Colonic mucosa (tissue), 4 donors: ENCODE results near the gene GNG4. TPM values are rescaled to one million over a fixed set of nuclear protein-coding genes. Genes with fewer than 3 reads are reported as not detected.

Experiments
- DNase-seq: peaks from one replicate; pipeline ENCODE4 v3.0.0-alpha.2; 2020
- H3K27ac ChIP-seq: fragments of 200-600 bp; one replicate; pipeline ENCODE4 v1.8.0; 2021
- H3K27me3 ChIP-seq: fragments of 200-600 bp; one replicate; pipeline ENCODE4 v1.8.0; 2021
- H3K36me3 ChIP-seq: fragments of 200-600 bp; one replicate; pipeline ENCODE4 v1.8.0; 2021
- H3K4me1 ChIP-seq: fragments of 200-600 bp; one replicate; pipeline ENCODE4 v1.8.0; 2021; ENCODE audit warnings: mild to moderate bottlenecking
- H3K4me3 ChIP-seq: fragments of 200-600 bp; one replicate; pipeline ENCODE4 v1.8.0; 2021
- H3K9ac ChIP-seq, 2 donors: one replicate each; pipeline ENCODE4 v1.7.0; 2013; ENCODE audit warnings: control low read depth in 2 of 2, low read depth in 2 of 2, low read length in 2 of 2
- H3K9me3 ChIP-seq: fragments of 200-600 bp; one replicate; pipeline ENCODE4 v1.8.0; 2021
- intact Hi-C: fragments of 100-400 bp; cut with DNase I; formaldehyde crosslinking; loops from one replicate; pipeline ENCODE4 v1.14.1; 2022
- total RNA-seq, 2 donors: library from RNA; stranded (reverse); fragmentation: NEBNext Ultra II Directional in 1 of 2; extraction: Animal tissue kit (Norgen Biotek cat#: 25700) in 1 of 2; gene quantifications; one replicate each; pipeline ENCODE4 v1.2.1, GENCODE V29; 2021
- TF ChIP-seq, protein P1 (sequence below): fragments of 200-600 bp; IDR thresholded peaks from one replicate; pipeline ENCODE4 v1.8.0; 2022; ENCODE audit warnings: antibody characterized with exemption, mild to moderate bottlenecking
- donor health status: healthy.
- donor health status: DM: no; HTN: no; CAD: no.
- donor health status: DM: no; HTN: no; CAD: no.

Gene GNG4
- total RNA-seq, 2 donors from 2014 or later, result 6.9 to 10.0 TPM

DNA sequence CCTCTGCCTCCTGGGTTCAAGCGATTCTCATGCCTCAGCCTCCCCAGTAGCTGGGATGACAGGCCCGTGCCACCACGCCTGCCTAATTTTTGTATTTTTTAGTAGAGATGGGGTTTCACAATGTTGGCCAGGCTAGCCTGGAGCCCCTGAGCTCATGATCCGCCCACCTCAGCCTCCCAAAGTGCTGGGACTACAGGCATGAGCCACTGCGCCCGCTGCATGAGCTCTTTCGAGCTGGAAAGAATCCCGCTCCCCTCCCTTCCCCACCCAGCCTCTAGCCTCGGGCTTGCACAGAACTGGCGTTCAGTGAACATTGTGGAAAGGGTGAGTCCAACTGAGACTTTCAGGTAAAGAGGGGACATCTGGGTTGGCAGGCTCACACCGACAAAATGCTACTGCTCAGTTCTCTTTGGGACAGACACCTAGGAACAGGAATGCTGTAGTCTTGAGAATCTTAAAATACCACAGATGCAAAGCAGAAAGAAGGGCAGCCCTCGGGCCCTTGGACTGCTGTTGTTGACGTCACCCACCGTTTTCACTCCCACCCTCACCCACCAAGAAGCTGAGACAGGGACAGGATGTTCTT is 9.7 kb upstream of the GNG4 start:
- H3K36me3 ChIP-seq, result no peaks in the 10 kb centered on the region
- no peak overlapping the region for H3K27ac ChIP-seq
- DNase-seq, result no peak
- TF ChIP-seq, protein P1, sequence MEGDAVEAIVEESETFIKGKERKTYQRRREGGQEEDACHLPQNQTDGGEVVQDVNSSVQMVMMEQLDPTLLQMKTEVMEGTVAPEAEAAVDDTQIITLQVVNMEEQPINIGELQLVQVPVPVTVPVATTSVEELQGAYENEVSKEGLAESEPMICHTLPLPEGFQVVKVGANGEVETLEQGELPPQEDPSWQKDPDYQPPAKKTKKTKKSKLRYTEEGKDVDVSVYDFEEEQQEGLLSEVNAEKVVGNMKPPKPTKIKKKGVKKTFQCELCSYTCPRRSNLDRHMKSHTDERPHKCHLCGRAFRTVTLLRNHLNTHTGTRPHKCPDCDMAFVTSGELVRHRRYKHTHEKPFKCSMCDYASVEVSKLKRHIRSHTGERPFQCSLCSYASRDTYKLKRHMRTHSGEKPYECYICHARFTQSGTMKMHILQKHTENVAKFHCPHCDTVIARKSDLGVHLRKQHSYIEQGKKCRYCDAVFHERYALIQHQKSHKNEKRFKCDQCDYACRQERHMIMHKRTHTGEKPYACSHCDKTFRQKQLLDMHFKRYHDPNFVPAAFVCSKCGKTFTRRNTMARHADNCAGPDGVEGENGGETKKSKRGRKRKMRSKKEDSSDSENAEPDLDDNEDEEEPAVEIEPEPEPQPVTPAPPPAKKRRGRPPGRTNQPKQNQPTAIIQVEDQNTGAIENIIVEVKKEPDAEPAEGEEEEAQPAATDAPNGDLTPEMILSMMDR, result no peak
- no peak overlapping the region for H3K4me3 ChIP-seq
- H3K4me1 ChIP-seq, result no peaks in the 10 kb centered on the region
- no peaks in the 10 kb centered on the region for H3K9me3 ChIP-seq
- H3K27me3 ChIP-seq, result no peaks in the 10 kb centered on the region
- H3K9ac ChIP-seq, result no peak overlapping the region
- intact Hi-C loops, result no loop called here

DNA sequence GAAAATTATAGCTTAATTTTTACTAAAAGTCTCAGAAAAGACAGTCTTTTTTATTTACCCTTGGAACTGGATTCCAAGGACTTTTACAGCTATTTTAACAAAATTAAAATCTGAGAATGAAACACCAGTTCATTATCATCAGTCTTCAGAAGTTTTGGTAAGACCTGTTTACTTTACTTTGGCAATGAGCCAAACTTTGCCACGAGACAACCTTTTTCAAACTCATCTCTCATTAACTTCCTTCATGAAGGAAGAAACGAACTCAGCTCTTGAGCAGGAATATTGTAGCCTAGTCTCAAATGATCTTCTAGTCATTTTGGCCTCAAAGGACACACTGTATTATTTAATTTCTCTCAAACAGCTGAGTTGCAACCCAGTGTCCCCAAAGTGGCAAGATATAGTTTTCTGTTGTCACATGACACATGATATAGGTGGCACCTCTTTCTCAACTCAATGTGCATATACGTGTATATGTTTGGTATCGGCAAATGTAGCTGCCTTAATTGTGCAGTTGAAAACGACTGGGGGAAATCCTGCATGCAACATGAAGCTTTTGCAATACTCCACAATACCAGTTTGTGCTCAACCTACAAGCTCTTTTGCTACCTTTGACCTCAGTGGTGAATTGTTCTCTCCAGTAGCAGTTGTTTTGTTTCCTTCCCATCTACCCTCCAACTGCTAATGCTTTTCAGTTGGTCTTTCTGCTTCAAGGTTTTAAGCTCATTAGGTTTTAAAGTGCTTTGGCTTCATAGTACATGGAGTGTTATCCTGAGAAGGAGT is 8.4 kb upstream of the GNG4 start:
- Histone ChIP-seq H3K4me1 (no peaks in the 10 kb centered on the region), H3K9me3 (no peaks in the 10 kb centered on the region), H3K36me3 (no peaks in the 10 kb centered on the region), H3K27me3 (no peaks in the 10 kb centered on the region), H3K4me3 (no peak overlapping the region), H3K9ac (no peak overlapping the region), H3K27ac (no peak overlapping the region)
- intact Hi-C loops, result no loop called here
- TF ChIP-seq, protein P1, result no peak
- DNase-seq, result no peak

DNA sequence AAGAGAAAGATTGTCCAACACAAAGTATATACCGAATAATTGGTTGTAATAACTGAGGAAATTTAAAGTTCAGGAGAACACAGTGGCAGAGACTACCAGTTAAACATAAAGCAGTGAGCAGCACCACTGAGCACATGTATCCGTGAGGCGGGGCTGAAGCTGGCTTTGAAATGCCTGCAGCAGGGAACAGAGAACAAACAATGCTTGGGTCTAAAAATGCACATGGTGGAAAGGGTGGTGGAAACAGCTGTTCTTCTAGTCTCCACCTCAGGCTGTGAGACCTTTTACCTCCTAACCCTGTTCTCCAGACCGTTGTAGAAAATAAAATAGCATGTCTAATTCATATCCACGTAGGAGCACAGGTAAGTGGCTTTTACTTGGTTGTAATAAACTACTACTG is 7.7 kb upstream of the GNG4 start:
- no peaks in the 10 kb centered on the region for H3K4me1 ChIP-seq
- no peak for DNase-seq
- H3K27ac ChIP-seq, result no peak overlapping the region
- peaks cover 3% of the 10 kb centered on the region for H3K27me3 ChIP-seq
- TF ChIP-seq, protein P1, result no peak
- H3K9ac ChIP-seq, result no peak overlapping the region
- H3K4me3 ChIP-seq, result no peak overlapping the region
- H3K9me3 ChIP-seq, result no peaks in the 10 kb centered on the region
- no peaks in the 10 kb centered on the region for H3K36me3 ChIP-seq
- intact Hi-C loops, result no loop called here

DNA sequence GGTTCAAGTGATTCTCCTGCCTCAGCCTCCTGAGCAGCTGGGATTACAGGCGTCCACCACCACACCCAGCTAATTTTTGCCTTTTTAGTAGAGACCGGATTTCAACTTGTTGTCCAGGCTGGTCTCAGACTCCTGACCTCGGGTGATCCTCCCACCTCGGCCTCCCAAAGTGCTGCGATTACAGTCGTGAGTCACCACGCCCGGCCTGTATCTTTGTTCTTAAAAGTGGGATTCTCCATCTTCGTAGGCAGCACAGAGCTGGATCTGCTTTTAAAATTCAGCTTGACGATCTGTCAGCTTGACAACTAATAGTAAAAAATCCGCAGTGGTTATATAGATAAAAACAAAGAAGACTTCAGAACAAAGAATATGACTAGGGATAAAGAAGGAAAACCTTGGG is 2.8 kb upstream of the GNG4 start:
- H3K36me3 ChIP-seq, result no peaks in the 10 kb centered on the region
- no peak overlapping the region for H3K9ac ChIP-seq
- no peak for DNase-seq
- TF ChIP-seq, protein P1, result no peak
- H3K4me1 ChIP-seq, result peaks cover 3% of the 10 kb centered on the region
- no peak overlapping the region for H3K4me3 ChIP-seq
- intact Hi-C loops, result no loop called here
- no peak overlapping the region for H3K27ac ChIP-seq
- H3K9me3 ChIP-seq, result no peaks in the 10 kb centered on the region
- peaks cover 12% of the 10 kb centered on the region for H3K27me3 ChIP-seq

DNA sequence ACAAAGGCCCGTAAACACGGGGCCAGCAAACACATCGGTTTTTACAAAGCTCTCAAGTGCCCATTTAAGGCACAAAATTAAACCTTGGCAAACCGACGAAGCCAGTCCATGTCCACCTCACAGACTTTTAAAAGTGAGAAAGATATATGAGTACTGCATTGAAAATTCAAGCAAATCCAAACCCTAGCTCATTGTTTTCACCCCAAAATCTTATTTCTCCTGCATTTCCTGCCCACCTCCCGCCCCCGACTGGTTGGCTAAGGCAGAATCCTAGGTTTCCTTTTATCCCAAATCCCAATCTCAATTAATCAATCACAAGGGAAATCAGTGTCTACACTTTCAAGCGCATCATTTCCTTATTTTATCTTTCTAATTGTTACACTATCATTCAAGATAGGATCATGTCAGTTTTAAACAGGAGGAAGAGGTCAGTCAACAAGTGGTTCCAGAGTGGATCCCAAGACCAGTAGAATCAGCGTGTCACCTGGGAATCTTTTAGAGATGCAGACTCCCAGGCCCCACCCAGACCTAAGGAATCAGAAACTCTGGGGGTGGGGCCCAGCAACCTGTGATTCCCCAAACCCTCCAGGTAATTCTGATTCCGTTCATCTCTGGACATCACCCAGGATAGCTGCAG is 1.7 kb upstream of the GNG4 start:
- TF ChIP-seq, protein P1, result no peak
- peaks cover 3% of the 10 kb centered on the region for H3K4me1 ChIP-seq
- no peak overlapping the region for H3K27ac ChIP-seq
- H3K36me3 ChIP-seq, result no peaks in the 10 kb centered on the region
- no peak overlapping the region for H3K4me3 ChIP-seq
- peaks cover 12% of the 10 kb centered on the region for H3K27me3 ChIP-seq
- H3K9me3 ChIP-seq, result no peaks in the 10 kb centered on the region
- H3K9ac ChIP-seq, result no peak overlapping the region
- intact Hi-C loops, result no loop called here
- no peak for DNase-seq
